Epidermal melanocyte (primary cell): ENCODE measurements around the gene GOLGA8Q.
"Not testable (repeated sequence)": the region's sequence is repeated elsewhere in the genome, so short reads cannot be mapped to it uniquely, and the experiment has no call there.

Experiments used
- DNase-seq: peaks from one replicate; pipeline ENCODE4 v3.0.0; 2011; ENCODE audit warnings: low spot score; ENCODE audit not compliant: insufficient read length

The GOLGA8Q gene, protein sequence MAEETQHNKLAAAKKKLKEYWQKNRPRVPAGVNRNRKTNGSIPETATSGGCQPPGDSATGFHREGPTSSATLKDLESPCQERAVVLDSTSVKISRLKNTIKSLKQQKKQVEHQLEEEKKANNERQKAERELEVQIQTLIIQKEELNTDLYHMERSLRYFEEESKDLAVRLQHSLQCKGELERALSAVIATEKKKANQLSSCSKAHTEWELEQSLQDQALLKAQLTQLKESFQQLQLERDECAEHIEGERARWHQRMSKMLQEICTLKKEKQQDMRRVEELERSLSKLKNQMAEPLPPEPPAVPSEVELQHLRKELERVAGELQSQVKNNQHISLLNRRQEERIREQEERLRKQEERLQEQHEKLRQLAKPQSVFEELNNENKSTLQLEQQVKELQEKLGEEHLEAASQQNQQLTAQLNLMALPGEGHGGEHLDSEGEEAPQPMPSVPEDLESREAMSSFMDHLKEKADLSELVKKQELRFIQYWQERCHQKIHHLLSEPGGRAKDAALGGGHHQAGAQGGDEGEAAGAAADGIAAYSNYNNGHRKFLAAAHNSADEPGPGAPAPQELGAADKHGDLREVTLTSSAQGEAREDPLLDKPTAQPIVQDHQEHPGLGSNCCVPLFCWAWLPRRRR

DNA sequence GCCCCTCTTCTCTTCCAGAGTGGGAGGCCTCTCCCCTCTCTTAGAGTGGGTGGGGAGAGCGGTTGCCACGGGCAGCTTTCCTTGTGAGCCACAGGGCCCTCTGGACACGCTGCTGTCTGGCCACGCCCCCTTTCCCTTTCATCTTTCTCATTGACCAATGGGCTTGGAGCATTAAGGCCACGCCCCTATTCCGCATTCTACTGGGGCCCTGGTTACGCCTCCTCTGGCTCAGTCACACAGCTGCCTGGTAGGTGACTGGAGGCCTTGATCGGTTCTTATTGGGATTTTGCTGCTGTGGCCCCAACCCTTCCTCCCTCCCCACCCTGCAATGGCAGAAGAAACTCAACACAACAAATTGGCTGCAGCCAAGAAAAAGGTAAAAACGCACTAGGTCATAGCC lies at the start of gene GOLGA8Q:
GOLGA8Q (plus strand) TSS at position 301 of the 400 bp plus-strand sequence; CDS start at position 329, 28 bp downstream.
- DNase-seq = not testable (repeated sequence)

DNA sequence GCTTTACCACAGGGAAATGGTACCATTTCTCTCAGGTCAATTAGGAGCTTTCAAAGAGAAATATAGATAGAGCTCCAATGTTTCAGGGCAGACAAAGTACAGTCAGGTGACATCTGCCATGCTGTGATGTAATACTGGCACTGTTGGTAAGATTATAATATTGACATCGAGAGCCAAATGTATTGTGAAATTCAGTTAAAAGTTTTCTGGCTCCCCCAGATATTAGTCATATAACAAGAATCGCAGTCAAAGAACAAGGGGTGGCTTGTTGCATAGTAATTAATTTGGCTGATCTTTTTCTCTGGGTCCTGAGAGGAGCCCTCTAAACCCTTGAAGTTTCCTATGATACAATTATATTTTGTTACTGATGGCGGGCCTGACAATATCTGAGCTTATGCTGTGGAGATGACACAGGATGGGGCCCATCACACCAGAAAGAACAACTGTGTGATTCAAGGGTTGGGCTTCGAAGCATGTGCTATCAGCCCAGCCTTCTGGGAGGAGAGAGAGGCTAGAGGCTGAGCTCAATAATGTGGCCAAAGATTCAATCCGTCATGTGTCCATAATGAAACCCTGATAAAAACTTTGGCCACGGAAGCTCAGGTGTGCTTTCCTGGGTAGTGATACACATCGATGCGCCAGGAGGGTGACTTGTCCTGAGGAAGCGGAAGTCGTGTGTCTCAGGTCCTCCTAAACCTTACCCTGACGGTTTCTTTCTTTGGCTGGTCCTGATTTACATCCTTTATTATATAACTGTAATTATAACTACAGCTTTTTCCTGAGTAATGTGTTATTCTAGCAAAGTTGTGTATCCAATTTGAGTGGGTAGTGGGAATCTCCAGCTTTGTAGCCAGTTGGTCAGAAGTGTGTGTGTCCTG lies 48.7 kb upstream of the GOLGA8Q start:
- not testable (repeated sequence) for DNase-seq

- not testable (repeated sequence) for DNase-seq
Measured at GRCh38 chr15:30504162-30504843, 47.5 kb upstream of the GOLGA8Q start.

- not testable (repeated sequence) for DNase-seq
Measured at GRCh38 chr15:30514545-30514944, 37.3 kb upstream of the GOLGA8Q start.

DNA sequence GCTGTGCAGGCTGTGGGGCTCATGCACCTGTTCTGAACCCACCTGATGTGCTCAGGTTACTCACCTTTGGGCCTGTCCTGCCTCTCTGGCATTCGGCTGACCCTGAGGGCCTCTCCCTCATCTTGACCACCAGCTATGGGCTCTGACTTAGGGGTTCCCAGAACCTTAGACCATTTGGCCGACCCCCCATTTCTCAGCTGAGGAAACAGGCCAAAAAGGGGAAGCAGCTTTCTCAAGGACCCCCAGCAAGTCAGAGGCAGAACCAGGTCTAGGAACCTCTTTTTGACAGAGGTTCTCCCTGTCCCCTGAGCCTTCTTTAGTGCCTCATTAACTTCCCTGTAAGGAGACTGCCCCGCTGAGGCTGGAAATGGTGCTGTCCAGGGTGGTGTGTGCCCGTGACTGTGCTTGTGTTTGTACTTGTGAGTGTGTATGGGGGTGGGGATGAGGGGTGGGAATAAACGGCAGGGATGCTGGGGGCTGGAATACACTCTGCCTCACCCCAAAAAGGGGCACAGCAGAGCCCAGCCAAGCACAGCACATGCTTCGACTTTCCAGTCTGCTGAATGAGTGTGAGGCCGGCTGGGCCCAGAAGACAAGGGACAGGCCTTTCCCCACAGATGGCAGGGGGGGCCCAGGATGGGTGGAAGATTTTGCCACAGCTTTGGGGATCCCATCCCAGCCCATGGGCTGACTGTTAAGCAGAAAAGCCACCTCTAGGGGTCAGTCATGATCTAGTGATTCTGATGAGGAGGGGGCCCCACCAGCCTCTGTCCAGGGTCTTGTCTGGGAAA lies 28.2 kb upstream of the GOLGA8Q start:
- DNase-seq = not testable (repeated sequence)

- DNase-seq = not testable (repeated sequence)
Measured at GRCh38 chr15:30525912-30526311, 25.9 kb upstream of the GOLGA8Q start.

GRCh38 chr15:30529049-30529448 lies 22.8 kb upstream of the GOLGA8Q start:
- DNase-seq = not testable (repeated sequence)

DNA sequence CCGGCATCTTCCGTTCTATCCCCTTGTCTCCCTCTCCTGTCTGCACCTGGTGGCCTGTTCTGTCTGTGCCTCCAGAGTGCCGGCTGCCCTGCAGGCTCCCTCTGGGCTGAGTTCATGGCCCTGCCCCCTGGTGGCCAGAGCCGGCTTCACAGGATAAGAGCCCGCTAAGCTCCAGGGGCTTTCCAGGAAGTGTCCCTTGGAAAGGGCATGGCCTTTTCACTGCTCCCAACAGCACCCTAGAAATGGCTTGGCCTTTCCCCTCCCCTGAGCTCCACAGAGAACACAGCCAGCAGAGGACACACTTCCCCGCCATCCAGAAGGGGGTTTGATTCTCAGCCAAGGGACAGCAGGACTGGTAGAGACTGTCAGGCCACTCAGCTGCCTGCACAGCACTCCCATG lies 15.1 kb downstream of the GOLGA8Q start:
- DNase-seq = not testable (repeated sequence)

DNA sequence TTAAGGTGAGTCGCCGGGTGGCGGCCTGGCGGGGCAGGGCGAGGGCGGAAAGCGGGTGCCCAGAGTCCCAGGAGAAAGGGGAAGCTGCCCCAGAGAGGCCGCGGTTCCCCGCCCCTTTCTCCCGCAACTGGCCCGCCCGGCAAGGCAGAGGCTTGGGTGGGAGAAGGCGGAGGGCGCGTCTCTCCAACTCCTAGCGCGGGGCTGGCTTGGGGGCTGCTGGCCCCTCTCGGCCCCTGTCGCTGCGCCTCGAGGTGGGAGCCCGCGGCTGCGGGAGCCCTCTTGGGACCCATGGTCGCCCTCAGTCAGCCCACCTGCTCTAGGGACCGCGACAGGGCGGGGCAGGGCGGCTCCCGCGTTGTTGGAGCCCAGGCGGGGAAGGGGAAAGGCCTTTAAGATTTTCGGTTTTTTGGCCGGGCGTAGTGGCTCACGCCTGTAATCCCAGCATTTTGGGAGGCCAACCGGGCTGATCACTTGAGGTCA lies 21.2 kb downstream of the GOLGA8Q start:
- not testable (repeated sequence) for DNase-seq

- DNase-seq = not testable (repeated sequence)
Measured at GRCh38 chr15:30579394-30579970, 27.6 kb downstream of the GOLGA8Q start.

DNA sequence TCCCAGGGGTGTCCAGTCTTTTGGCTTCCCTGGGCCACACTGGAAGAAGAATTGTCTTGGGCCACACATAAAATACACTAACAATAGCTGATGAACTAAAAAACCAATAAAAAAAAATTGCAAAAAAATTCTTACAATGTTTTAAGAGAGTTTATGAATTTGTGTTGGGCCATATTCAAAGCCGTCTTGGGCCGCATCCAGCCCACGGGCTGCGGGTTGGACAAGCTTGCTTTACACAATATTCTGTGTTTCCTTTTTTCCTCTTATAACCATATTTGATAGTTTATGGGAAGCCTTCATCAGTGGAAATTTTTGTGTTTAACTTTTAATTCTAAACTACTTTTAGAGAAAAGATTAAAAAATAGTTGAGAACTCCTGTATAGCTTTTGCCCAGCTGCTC lies 28.9 kb downstream of the GOLGA8Q start:
- DNase-seq = not testable (repeated sequence)

DNA sequence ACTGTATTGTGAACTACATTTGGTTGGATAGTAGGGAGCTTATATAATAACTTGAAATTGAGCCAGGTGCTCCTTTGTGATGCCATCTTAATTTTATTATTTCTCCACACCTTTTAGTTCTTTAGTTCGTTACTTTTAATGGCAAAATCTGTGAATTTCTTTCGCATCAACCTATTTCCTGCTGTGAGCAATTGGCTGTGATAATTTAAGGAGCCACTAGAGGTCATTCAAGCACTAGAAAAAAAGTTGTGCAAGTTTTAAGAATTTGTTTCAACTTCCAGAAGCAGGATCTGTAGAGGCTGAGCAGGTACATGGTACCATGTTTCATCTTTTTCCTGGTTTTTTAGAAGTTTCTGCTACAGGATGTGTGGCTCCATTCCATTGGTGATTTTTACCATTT lies 47.1 kb downstream of the GOLGA8Q start:
- DNase-seq = not testable (repeated sequence)

- DNase-seq = not testable (repeated sequence)
Measured at GRCh38 chr15:30603796-30604195, 51.9 kb downstream of the GOLGA8Q start, which contains the start of gene GOLGA8H. GOLGA8H (plus strand) TSS chr15:30604028; CDS start chr15:30604126, 98 bp downstream.
